Kidney epithelial cell (primary cell): ENCODE measurements around the gene SVEP1. TPM values are rescaled to one million over a fixed set of nuclear protein-coding genes. Genes with fewer than 3 reads are reported as not detected.

Experiments used
- DNase-seq: peaks from one replicate; pipeline ENCODE4 v3.0.0-alpha.2; 2010; ENCODE audit warnings: low read depth
- H3K27me3 ChIP-seq: 2 replicates; pipeline ENCODE4 v1.6.0; 2011; ENCODE audit warnings: low read length; ENCODE audit not compliant: control insufficient read depth, insufficient read depth
- H3K36me3 ChIP-seq: 2 replicates; pipeline ENCODE4 v1.5.1; 2011; ENCODE audit warnings: low read length; ENCODE audit not compliant: control insufficient read depth, insufficient read depth
- H3K4me3 ChIP-seq: 2 replicates; pipeline ENCODE4 v1.5.1; 2011; ENCODE audit warnings: low read depth, mild to moderate bottlenecking, control low read depth, low read length
- total RNA-seq: library from RNA; depleted of rRNA; stranded (reverse); fragments of >200 nt; gene quantifications from 2 replicates; pipeline ENCODE4 v1.2.3, GENCODE V29; 2015
- TF ChIP-seq, protein P1 (sequence below): IDR thresholded peaks from 2 replicates; pipeline ENCODE4 v1.5.1; 2011; ENCODE audit warnings: mild to moderate bottlenecking, moderate library complexity, low read length, control low read depth, inconsistent platforms; ENCODE audit not compliant: insufficient read depth, poor library complexity, severe bottlenecking

Gene SVEP1
- total RNA-seq, 1 donor from 2014 or later = 1.6 TPM

DNA sequence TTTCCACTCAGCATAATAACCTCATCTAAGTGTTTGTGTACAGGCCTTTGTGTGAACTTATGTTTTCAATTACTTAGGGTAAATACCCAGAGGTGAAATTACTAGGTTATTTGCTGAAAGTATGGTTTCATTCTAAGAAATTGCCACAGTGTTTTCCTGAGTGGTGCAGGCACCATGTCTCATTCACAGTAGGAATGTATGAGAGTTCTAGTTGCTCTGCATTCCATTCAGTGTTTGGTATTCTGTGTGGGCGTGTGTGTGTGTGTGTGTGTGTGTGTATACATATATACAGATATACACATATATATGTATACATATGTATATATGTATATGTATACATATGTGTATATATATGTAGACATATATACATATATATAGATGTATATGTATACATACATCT lies 8.8 kb upstream of the SVEP1 start:
- TF ChIP-seq, protein P1, sequence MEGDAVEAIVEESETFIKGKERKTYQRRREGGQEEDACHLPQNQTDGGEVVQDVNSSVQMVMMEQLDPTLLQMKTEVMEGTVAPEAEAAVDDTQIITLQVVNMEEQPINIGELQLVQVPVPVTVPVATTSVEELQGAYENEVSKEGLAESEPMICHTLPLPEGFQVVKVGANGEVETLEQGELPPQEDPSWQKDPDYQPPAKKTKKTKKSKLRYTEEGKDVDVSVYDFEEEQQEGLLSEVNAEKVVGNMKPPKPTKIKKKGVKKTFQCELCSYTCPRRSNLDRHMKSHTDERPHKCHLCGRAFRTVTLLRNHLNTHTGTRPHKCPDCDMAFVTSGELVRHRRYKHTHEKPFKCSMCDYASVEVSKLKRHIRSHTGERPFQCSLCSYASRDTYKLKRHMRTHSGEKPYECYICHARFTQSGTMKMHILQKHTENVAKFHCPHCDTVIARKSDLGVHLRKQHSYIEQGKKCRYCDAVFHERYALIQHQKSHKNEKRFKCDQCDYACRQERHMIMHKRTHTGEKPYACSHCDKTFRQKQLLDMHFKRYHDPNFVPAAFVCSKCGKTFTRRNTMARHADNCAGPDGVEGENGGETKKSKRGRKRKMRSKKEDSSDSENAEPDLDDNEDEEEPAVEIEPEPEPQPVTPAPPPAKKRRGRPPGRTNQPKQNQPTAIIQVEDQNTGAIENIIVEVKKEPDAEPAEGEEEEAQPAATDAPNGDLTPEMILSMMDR = no peak
- DNase-seq = no peak
- Histone ChIP-seq H3K36me3 (no peaks in the 10 kb centered on the region), H3K27me3 (no peaks in the 10 kb centered on the region), H3K4me3 (no peak overlapping the region)

DNA sequence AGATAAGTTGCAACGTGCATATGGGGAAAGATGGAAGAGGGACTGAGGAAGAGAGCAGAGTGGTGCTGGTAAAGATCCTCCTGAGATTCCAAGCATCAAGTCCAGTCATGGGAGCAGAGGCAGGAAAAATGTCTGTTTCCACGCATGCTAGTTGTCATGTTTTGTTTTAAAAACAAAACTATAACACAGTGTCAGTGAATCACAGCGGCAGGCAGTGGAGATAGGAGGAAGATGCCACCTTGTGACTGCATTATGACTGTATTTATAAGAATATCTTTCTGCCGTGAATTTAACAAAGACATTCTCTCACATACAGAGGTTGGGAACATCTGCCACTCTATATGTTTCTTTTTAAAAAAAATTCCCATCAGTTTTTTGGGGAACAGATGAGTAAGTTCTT lies 3.7 kb upstream of the SVEP1 start:
- peaks cover 18% of the 10 kb centered on the region for H3K27me3 ChIP-seq

DNA sequence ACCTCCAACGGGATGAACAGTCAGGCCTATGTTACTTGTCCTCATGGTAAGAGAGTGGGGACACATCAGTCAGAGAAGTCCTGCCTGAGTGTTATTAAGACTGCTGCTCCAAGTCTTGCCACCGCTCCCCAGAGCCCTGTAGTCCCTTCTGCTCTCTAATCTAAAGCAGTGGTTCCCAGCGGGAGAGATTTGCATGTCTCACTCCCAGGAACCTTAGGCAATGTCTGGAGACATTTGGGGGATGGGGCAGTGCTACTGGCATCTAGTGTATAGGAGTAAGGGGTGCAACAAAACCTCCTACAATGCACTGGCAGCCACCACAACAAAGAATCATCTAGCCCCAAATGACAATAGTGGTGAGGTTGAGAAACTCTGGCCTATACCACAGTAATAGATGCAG lies 2.6 kb upstream of the SVEP1 start:
- Histone ChIP-seq H3K27me3 (peaks cover 18% of the 10 kb centered on the region), H3K4me3 (no peak overlapping the region), H3K36me3 (no peaks in the 10 kb centered on the region)
- TF ChIP-seq, protein P1 = no peak
- DNase-seq = no peak

More for the DNA sequence above, 3.7 kb upstream of the SVEP1 start:
- TF ChIP-seq, protein P1 = no peak
- DNase-seq = no peak
- Histone ChIP-seq H3K4me3 (no peak overlapping the region), H3K36me3 (no peaks in the 10 kb centered on the region)

DNA sequence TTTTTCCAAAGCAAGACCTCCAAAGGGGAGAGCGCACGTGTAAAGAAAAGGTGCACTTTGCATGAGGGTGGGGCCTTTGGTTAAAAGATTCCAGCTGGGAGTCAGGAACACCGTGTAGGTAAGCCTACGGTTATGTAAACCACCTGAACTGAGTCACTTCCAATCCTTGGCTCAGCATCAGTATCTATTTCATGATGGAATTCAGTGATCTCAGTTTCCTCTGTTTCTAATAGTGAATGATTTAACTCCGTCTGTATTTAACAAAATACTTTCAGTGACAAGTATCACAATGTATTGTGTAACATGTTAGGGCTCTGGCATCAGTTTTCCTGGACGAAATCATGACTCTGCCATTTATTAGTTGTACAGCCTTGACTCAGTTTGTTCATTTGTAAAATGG lies 1.3 kb upstream of the SVEP1 start:
- Histone ChIP-seq H3K27me3 (peaks cover 18% of the 10 kb centered on the region), H3K4me3 (no peak overlapping the region), H3K36me3 (no peaks in the 10 kb centered on the region)
- no peak for DNase-seq
- TF ChIP-seq, protein P1 = no peak

DNA sequence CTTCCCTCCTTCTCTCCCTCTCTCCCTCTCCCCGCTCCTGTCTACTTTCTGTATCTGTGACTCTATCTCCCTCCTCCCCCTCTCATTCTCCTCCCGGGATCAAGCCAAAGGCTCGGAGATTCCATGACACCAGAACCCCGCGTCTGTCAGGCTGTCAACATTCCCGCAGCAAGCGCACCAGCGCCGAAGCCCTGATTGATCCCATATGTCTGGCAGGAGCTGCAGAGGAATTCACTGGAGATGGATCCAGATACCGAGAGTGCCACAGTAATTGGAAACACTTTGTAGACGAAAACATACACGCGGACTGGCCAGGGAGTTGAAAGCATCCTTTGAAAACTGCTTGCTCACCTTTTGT lies 300 bp upstream of the SVEP1 start:
- DNase-seq = no peak
- peaks cover 18% of the 10 kb centered on the region for H3K27me3 ChIP-seq

DNA sequence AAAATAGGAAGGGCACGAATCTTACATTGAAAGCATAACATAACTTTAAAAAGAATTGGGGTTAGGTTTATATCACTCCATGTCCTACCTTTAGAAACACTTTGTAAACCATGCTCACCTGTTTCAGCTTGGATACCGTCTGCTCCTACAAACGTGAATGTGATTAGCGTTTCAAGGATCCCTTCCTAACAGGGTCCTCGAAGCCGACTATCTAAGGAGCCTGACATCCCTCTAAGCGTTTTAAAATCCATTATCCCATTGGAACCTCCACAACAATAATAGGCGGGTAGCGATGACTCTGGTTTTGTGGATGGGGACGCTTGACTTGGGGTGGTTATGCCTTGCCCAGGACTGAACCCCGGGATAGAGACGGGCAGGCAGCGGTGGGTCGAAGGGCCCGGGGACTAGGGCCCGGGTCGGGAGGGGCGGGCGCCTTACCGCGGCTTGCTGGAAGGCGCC lies 937 bp downstream of the SVEP1 start:
- no peaks in the 10 kb centered on the region for H3K36me3 ChIP-seq
- TF ChIP-seq, protein P1 = no peak
- peak overlapping the region; percentile 48 for H3K4me3 ChIP-seq
- peaks cover 18% of the 10 kb centered on the region for H3K27me3 ChIP-seq
- no peak for DNase-seq

More for the DNA sequence above, 300 bp upstream of the SVEP1 start:
- no peaks in the 10 kb centered on the region for H3K36me3 ChIP-seq
- TF ChIP-seq, protein P1 = no peak
- H3K4me3 ChIP-seq = peak overlapping the region; percentile 48
